ENCODE results near the gene STUM. TPM values are rescaled to one million over a fixed set of nuclear protein-coding genes. Genes with fewer than 3 reads are reported as not detected.

STUM gene
- total RNA-seq, 1 experiment from 2014 or later: not detected

DNA sequence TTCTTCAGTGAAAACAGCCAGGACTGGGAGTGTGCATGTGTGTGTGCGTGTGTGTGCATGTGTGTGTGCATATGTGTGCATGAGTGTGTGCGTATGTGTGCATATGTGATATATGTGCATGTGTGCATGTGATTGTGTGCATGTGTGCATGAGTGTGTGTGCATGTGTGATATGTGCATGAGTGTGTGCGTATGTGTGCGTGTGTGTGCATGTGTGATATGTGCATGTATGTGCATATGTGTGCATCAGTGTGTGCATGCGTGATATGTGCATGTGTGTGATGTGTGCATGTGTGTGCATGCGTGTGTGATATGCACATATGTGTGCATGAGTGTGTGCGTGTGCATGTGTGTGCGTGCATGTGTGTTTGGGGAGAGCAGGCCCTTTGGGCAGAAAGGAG, 100.7 kb downstream of the STUM start:
- CTCF ChIA-PET: no interaction called here
- DNase-seq: no peak
- Mint-ChIP-seq H3K27ac (ENCODE audit: unreplicated experiment) (no peak overlapping the region), H3K4me1 (ENCODE audit: low read depth, unreplicated experiment) (peaks cover 13% of the 10 kb centered on the region), H3K9me3 (ENCODE audit: low read depth, unreplicated experiment) (no peaks in the 10 kb centered on the region), H3K36me3 (ENCODE audit: insufficient read depth, unreplicated experiment) (no peaks in the 10 kb centered on the region), H3K4me3 (ENCODE audit: low read depth, unreplicated experiment) (no peak overlapping the region), H3K27me3 (ENCODE audit: unreplicated experiment) (no peaks in the 10 kb centered on the region)
- TF ChIP-seq, protein P1, sequence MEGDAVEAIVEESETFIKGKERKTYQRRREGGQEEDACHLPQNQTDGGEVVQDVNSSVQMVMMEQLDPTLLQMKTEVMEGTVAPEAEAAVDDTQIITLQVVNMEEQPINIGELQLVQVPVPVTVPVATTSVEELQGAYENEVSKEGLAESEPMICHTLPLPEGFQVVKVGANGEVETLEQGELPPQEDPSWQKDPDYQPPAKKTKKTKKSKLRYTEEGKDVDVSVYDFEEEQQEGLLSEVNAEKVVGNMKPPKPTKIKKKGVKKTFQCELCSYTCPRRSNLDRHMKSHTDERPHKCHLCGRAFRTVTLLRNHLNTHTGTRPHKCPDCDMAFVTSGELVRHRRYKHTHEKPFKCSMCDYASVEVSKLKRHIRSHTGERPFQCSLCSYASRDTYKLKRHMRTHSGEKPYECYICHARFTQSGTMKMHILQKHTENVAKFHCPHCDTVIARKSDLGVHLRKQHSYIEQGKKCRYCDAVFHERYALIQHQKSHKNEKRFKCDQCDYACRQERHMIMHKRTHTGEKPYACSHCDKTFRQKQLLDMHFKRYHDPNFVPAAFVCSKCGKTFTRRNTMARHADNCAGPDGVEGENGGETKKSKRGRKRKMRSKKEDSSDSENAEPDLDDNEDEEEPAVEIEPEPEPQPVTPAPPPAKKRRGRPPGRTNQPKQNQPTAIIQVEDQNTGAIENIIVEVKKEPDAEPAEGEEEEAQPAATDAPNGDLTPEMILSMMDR (IDR thresholded peaks at IDR 0.05; ENCODE audit: unreplicated experiment): no peak
- BruUV-seq (replicated peaks): no TSS peak
- intact Hi-C loops (cut with micrococcal nuclease; ENCODE audit: unreplicated experiment): no loop called here

- CTCF ChIA-PET: interaction anchor here (0.6 kb wide), 1 partner anchor 25 kb away, joined by 5 read pairs; no protein-coding TSS in a partner anchor
- peaks cover 12% of the 10 kb centered on the region for H3K4me1 Mint-ChIP-seq (ENCODE audit: low read depth, unreplicated experiment)
- DNase-seq: no peak
- H3K36me3 Mint-ChIP-seq (ENCODE audit: insufficient read depth, unreplicated experiment): no peaks in the 10 kb centered on the region
- H3K27me3 Mint-ChIP-seq (ENCODE audit: unreplicated experiment): no peaks in the 10 kb centered on the region
- TF ChIP-seq, protein P1 (IDR thresholded peaks at IDR 0.05; ENCODE audit: unreplicated experiment): no peak
- intact Hi-C loops (cut with micrococcal nuclease; ENCODE audit: unreplicated experiment): no loop called here
- no peak overlapping the region for H3K27ac Mint-ChIP-seq (ENCODE audit: unreplicated experiment)
- no peak overlapping the region for H3K4me3 Mint-ChIP-seq (ENCODE audit: low read depth, unreplicated experiment)
- H3K9me3 Mint-ChIP-seq (ENCODE audit: low read depth, unreplicated experiment): no peaks in the 10 kb centered on the region
- no TSS peak for BruUV-seq (replicated peaks)
Observed at GRCh38 chr1:226649780-226650179, 101.2 kb downstream of the STUM start.

DNA sequence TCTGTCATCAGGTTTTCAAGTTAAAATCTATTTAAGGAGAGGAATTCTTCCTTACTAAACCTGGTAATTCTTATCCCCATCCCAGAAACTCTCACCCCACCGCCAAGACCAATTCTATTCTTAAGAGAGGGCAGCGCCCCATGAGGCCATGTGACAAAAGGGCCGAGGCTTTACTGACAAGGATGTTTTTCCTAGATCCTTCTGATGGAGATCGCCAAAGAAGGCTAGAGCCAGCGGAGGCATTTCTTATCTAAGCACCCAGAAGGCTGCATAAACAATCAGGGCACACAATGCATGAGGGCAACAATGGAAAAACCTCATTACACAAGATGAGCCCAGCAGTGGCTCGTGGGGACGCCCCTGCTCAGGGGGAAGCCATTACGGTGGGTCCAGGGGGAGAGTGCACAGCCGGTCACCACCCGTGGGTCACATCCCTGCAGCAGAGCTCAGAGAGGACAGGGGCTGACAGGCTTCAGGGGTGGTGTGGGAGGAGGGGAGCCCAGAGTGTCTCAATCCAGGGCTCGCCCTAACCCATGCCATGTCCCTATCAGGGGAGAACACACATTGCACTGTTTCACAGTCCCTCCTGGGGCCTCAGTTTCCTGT, 101.8 kb downstream of the STUM start:
- Mint-ChIP-seq H3K4me1 (ENCODE audit: low read depth, unreplicated experiment) (peaks cover 11% of the 10 kb centered on the region), H3K27me3 (ENCODE audit: unreplicated experiment) (no peaks in the 10 kb centered on the region), H3K4me3 (ENCODE audit: low read depth, unreplicated experiment) (no peak overlapping the region), H3K36me3 (ENCODE audit: insufficient read depth, unreplicated experiment) (no peaks in the 10 kb centered on the region), H3K9me3 (ENCODE audit: low read depth, unreplicated experiment) (no peaks in the 10 kb centered on the region), H3K27ac (ENCODE audit: unreplicated experiment) (no peak overlapping the region)
- CTCF ChIA-PET: interaction anchor here (0.6 kb wide), 1 partner anchor 26 kb away, joined by 5 read pairs; no protein-coding TSS in a partner anchor
- intact Hi-C loops (cut with micrococcal nuclease; ENCODE audit: unreplicated experiment): no loop called here
- no TSS peak for BruUV-seq (replicated peaks)
- no peak for DNase-seq
- TF ChIP-seq, protein P1 (IDR thresholded peaks at IDR 0.05; ENCODE audit: unreplicated experiment): no peak

GRCh38 chr1:226651041-226651731, 102.6 kb downstream of the STUM start:
- BruUV-seq (replicated peaks): no TSS peak
- intact Hi-C loops (cut with micrococcal nuclease; ENCODE audit: unreplicated experiment): no loop called here
- Mint-ChIP-seq H3K36me3 (ENCODE audit: insufficient read depth, unreplicated experiment) (no peaks in the 10 kb centered on the region), H3K27me3 (ENCODE audit: unreplicated experiment) (no peaks in the 10 kb centered on the region), H3K4me1 (ENCODE audit: low read depth, unreplicated experiment) (peaks cover 3% of the 10 kb centered on the region), H3K9me3 (ENCODE audit: low read depth, unreplicated experiment) (no peaks in the 10 kb centered on the region), H3K27ac (ENCODE audit: unreplicated experiment) (no peak overlapping the region), H3K4me3 (ENCODE audit: low read depth, unreplicated experiment) (no peak overlapping the region)
- DNase-seq: no peak
- CTCF ChIA-PET: no interaction called here
- TF ChIP-seq, protein P1 (IDR thresholded peaks at IDR 0.05; ENCODE audit: unreplicated experiment): no peak

All from Calu3 (cell line).